B cell (primary cell): Measurements from ENCODE around the gene CYP27B1. TPM values are rescaled to one million over a fixed set of nuclear protein-coding genes. Genes with fewer than 3 reads are reported as not detected.

Experiments
- ATAC-seq: fragments of 200-7000 bp; cut with Tn5 transposase; one replicate; pipeline ENCODE4 v1.10.0; 2021; ENCODE audit warnings: low read depth, mild to moderate bottlenecking, moderate number of reproducible peaks, moderate library complexity
- CTCF ChIA-PET: fragments of 350-600 bp; sonication (Branson Sonifier 250); formaldehyde crosslinking; loops from one replicate; lab custom pipeline; 2021; ENCODE audit warnings: antibody characterized with exemption, inconsistent platforms; lab: Charles Lee
- POLR2A ChIA-PET: fragments of 350-600 bp; sonication (Branson Sonifier 250); formaldehyde crosslinking; loops from one replicate; lab custom pipeline; 2021; ENCODE audit warnings: antibody characterized with exemption; lab: Charles Lee
- DNase-seq: peaks from one replicate; pipeline ENCODE4 v3.0.0; 2013
- H2AFZ ChIP-seq: 2 replicates; pipeline ENCODE4 v1.6.1; 2012; ENCODE audit warnings: mild to moderate bottlenecking, low read depth, low read length; ENCODE audit not compliant: insufficient read depth, poor library complexity, severe bottlenecking
- H3K27ac ChIP-seq, 2 donors: 1 replicate in 1 of 2; 2 replicates in 1 of 2; pipeline ENCODE4 v1.5.1; 2012 to 2013; ENCODE audit warnings: low read length in 2 of 2, mild to moderate bottlenecking in 2 of 2, moderate library complexity in 1 of 2
- H3K27me3 ChIP-seq, 4 experiments: fragments of 200-600 bp in 1 of 4; sonication (generic) in 1 of 4; replicated peaks in 1 of 4; 1 replicate in 2 of 4; 2 replicates in 2 of 4; pipeline versions ENCODE4 v1.6.1 to v1.7.0; 2013 to 2016; ENCODE audit warnings: low read length in 3 of 4, mild to moderate bottlenecking in 2 of 4, mixed read lengths in 1 of 4, moderate library complexity in 1 of 4; ENCODE audit not compliant: insufficient read depth in 4 of 4, control insufficient read depth in 3 of 4; ENCODE audit errors: control extremely low read depth in 1 of 4
- H3K36me3 ChIP-seq, 2 experiments: replicated peaks in 1 of 2; 1 replicate in 1 of 2; 2 replicates in 1 of 2; pipeline versions ENCODE4 v1.6.1 to v1.7.1; 2013; ENCODE audit warnings: low read length in 1 of 2; ENCODE audit not compliant: insufficient read depth in 2 of 2, control insufficient read depth in 1 of 2; ENCODE audit errors: control extremely low read depth in 1 of 2, extremely low read depth in 1 of 2
- H3K4me1 ChIP-seq, 2 donors: fragments of 200-600 bp in 1 of 2; sonication (generic) in 1 of 2; 1 replicate in 1 of 2; 2 replicates in 1 of 2; pipeline versions ENCODE4 v1.5.1 to v1.6.1; 2013 to 2017; ENCODE audit warnings: low read length in 2 of 2; ENCODE audit not compliant: control insufficient read depth in 2 of 2, insufficient read depth in 2 of 2
- H3K4me2 ChIP-seq: replicated peaks from 2 replicates; pipeline ENCODE3; 2012; ENCODE audit warnings: mild to moderate bottlenecking, low read depth, low read length; ENCODE audit not compliant: poor library complexity, severe bottlenecking
- H3K4me3 ChIP-seq, 5 experiments: fragments of 200-600 bp in 1 of 5; sonication (generic) in 1 of 5; 1 replicate in 3 of 5; 2 replicates in 2 of 5; pipeline versions ENCODE4 v1.5.1 to v1.7.0; 2011 to 2016; ENCODE audit warnings: low read length in 4 of 5, mild to moderate bottlenecking in 4 of 5, low read depth in 2 of 5, control low read depth in 1 of 5, moderate library complexity in 1 of 5; ENCODE audit not compliant: insufficient read depth in 1 of 5; ENCODE audit errors: control extremely low read depth in 1 of 5, extremely low read depth in 1 of 5
- H3K79me2 ChIP-seq: fragments of 200-600 bp; sonication (generic); one replicate; pipeline ENCODE4 v1.6.0; 2016; ENCODE audit warnings: low read length; ENCODE audit not compliant: control insufficient read depth, insufficient read depth
- H3K9ac ChIP-seq: fragments of 200-600 bp; sonication (generic); 2 replicates; pipeline ENCODE4 v1.6.1; 2017; ENCODE audit warnings: mild to moderate bottlenecking, low read length, moderate library complexity
- H3K9me3 ChIP-seq, 3 donors: one replicate each; pipeline versions ENCODE4 v1.6.1 to v1.7.1; 2013; ENCODE audit warnings: low read length in 2 of 3; ENCODE audit not compliant: control insufficient read depth in 2 of 3, insufficient read depth in 1 of 3; ENCODE audit errors: control extremely low read depth in 1 of 3
- H4K20me1 ChIP-seq: 2 replicates; pipeline ENCODE4 v1.6.0; 2012; ENCODE audit warnings: mild to moderate bottlenecking, low read length; ENCODE audit not compliant: insufficient read depth, control insufficient read depth, poor library complexity, severe bottlenecking
- H3K27ac Mint-ChIP-seq: one replicate; pipeline ENCODE4 v1.8.0; 2021; ENCODE audit warnings: mixed read lengths
- H3K27me3 Mint-ChIP-seq: one replicate; pipeline ENCODE4 v1.8.0; 2021; ENCODE audit warnings: mixed read lengths
- H3K4me1 Mint-ChIP-seq: one replicate; pipeline ENCODE4 v1.8.0; 2021; ENCODE audit warnings: mixed read lengths
- H3K4me3 Mint-ChIP-seq: one replicate; pipeline ENCODE4 v1.8.0; 2021; ENCODE audit warnings: mixed read lengths
- H3K9me3 Mint-ChIP-seq: one replicate; pipeline ENCODE4 v1.8.0; 2022; ENCODE audit warnings: mixed read lengths; ENCODE audit not compliant: insufficient read depth
- EZH2 ChIP-seq: IDR thresholded peaks from 2 replicates; pipeline ENCODE4 v1.6.1; 2012; ENCODE audit warnings: borderline replicate concordance, low read depth, mild to moderate bottlenecking, moderate library complexity, low read length; ENCODE audit not compliant: insufficient read depth, poor library complexity, severe bottlenecking
- WGBS: methylation state at CpG from one replicate; pipeline ENCODE4 v1.1.5; 2013; ENCODE audit warnings: missing lambda C conversion rate; ENCODE audit not compliant: insufficient coverage; 5-methylcytosine and 5-hydroxymethylcytosine counted together
- intact Hi-C: fragments of 100-400 bp; cut with micrococcal nuclease; formaldehyde crosslinking; loops from one replicate; pipeline ENCODE4 v1.10.0; 2022
- polyA plus RNA-seq: library from polyadenylated mRNA; depleted of rRNA; stranded (reverse); fragments of >200 nt; gene quantifications from 2 replicates; pipeline ENCODE4 v1.2.3, GENCODE V29; 2012
- total RNA-seq, 2 donors: library from RNA; stranded (reverse); fragments of 120-200 nt in 1 of 2; gene quantifications; 1 replicate in 1 of 2; 2 replicates in 1 of 2; pipeline versions ENCODE4 v1.2.3 to v1.2.4, GENCODE V29; 2013 to 2022
- TF ChIP-seq, protein P1 (sequence below): fragments of 200-600 bp; IDR thresholded peaks from one replicate; pipeline ENCODE4 v1.8.0; 2022; ENCODE audit warnings: antibody characterized with exemption, mild to moderate bottlenecking

The CYP27B1 gene
- total and polyA plus RNA-seq, 2 donors (not counting 1 experiment from before 2014, with no cell fraction given) = 0.66 to 0.79 TPM

DNA sequence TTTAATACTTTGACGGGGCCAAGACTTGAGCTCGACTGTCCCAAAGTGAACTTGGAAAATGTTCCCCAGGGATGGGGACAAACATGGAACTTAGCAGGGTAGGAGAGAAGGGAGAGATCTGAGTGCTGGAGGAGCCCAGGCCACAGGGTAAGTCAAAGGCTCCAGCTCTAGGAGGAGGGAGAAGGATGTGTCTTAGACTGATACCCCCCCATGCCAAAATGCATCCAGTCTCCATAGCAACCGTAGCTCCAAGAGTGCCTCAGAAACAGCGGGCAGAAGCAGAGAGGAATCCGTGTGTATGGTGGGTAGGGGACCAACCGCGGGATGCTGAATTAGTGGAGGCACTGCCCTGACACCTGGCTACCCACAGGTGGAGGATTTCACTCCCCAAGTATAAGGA lies 27.5 kb downstream of the CYP27B1 start:
- no peaks in the 10 kb centered on the region for H3K27me3 ChIP-seq
- H3K27ac ChIP-seq = no peak overlapping the region
- H3K4me3 ChIP-seq = no peak overlapping the region
- 100% methylated on average over 5 of the region's 7 CpGs for WGBS
- intact Hi-C loops = no loop called here
- H3K9ac ChIP-seq = no peak overlapping the region
- H3K4me2 ChIP-seq = peak overlapping the region; percentile 9
- peaks cover 57% of the 10 kb centered on the region for H4K20me1 ChIP-seq
- H3K4me1 Mint-ChIP-seq = peaks cover 40% of the 10 kb centered on the region
- no peaks in the 10 kb centered on the region for H3K9me3 ChIP-seq
- POLR2A ChIA-PET = no interaction called here
- TF ChIP-seq, protein P1, sequence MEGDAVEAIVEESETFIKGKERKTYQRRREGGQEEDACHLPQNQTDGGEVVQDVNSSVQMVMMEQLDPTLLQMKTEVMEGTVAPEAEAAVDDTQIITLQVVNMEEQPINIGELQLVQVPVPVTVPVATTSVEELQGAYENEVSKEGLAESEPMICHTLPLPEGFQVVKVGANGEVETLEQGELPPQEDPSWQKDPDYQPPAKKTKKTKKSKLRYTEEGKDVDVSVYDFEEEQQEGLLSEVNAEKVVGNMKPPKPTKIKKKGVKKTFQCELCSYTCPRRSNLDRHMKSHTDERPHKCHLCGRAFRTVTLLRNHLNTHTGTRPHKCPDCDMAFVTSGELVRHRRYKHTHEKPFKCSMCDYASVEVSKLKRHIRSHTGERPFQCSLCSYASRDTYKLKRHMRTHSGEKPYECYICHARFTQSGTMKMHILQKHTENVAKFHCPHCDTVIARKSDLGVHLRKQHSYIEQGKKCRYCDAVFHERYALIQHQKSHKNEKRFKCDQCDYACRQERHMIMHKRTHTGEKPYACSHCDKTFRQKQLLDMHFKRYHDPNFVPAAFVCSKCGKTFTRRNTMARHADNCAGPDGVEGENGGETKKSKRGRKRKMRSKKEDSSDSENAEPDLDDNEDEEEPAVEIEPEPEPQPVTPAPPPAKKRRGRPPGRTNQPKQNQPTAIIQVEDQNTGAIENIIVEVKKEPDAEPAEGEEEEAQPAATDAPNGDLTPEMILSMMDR = no peak
- TF ChIP-seq EZH2 = no peak
- DNase-seq (no peak), ATAC-seq (no peak)
- H3K4me1 ChIP-seq = peaks cover 38 to 44% of the 10 kb centered on the region in 2 donors
- H2AFZ ChIP-seq = no peak overlapping the region
- no peaks in the 10 kb centered on the region for H3K9me3 Mint-ChIP-seq
- peaks cover 71% of the 10 kb centered on the region for H3K79me2 ChIP-seq
- H3K27me3 Mint-ChIP-seq = no peaks in the 10 kb centered on the region
- peak overlapping the region; percentile 17 for H3K4me3 Mint-ChIP-seq
- CTCF ChIA-PET = interaction anchor here (0.6 to 4.0 kb wide), 2 partner anchors 17 to 1615 kb away, joined by 4 to 21 read pairs; no protein-coding TSS in a partner anchor
- H3K27ac Mint-ChIP-seq = peak overlapping the region; percentile 1
- peaks cover 0 to 32% of the 10 kb centered on the region in 2 experiments for H3K36me3 ChIP-seq

DNA sequence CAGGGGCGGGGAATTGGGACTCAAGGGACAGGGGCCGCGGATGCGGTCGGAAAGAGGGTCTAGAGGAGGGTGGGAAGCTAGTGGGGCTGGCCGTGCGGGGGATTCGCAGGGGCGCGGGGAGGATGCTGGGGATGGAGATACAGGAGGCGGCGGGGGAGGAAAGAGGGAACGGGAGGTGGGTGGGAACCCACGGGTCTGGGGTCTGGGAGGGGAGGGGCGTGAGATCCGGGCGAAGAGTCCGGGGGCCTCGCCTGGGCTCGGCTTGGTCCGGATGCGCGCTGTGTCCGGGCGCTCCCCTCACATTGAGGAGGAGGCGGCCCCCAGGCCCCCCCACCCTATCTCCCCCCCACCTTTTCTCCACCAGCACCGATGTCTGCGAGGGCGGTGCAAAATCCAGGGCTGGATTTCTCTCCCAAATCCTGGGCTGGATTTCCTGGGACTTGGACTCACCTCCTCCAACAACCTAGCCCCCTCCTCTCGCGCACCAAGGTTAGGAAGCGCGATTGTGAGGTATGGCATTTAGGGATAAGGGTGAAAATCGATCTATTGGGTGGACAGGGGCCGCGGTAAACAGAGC lies 28.1 kb downstream of the CYP27B1 start, which contains the start of gene AGAP2:
AGAP2 (minus strand) TSS at position 82 of the 577 bp plus-strand sequence. CDS start 496 bp downstream, outside the sequence.
- no peak for ATAC-seq
- Histone ChIP-seq H3K27me3 (no peaks in the 10 kb centered on the region), H3K9me3 (no peaks in the 10 kb centered on the region), H2AFZ (no peak within 1 kb of the TSS), H3K27ac (no peak within 1 kb of the TSS), H3K4me3 (no peak within 1 kb of the TSS), H3K79me2 (peaks cover 65% of the 10 kb centered on the region), H3K9ac (no peak within 1 kb of the TSS), H3K4me1 (peaks cover 31 to 38% of the 10 kb centered on the region in 2 donors), H3K36me3 (peaks cover 0 to 38% of the 10 kb centered on the region in 2 experiments), H4K20me1 (peaks cover 57% of the 10 kb centered on the region), H3K4me2 (peak within 1 kb of the TSS; percentile 9)
- no peak for TF ChIP-seq EZH2
- TF ChIP-seq, protein P1 = no peak
- WGBS = 76% methylated on average over 11 of the region's 36 CpGs
- no peaks in the 10 kb centered on the region for H3K27me3 Mint-ChIP-seq
- H3K27ac Mint-ChIP-seq = peak within 1 kb of the TSS; percentile 1
- H3K9me3 Mint-ChIP-seq = no peaks in the 10 kb centered on the region
- intact Hi-C loops = no loop called here
- peak within 1 kb of the TSS; percentile 17 for H3K4me3 Mint-ChIP-seq
- CTCF ChIA-PET = interaction anchor here (4.0 kb wide), 1 partner anchor 18 kb away, joined by 21 read pairs; no protein-coding TSS in a partner anchor
- DNase-seq = no peak
- POLR2A ChIA-PET = no interaction called here
- H3K4me1 Mint-ChIP-seq = peaks cover 33% of the 10 kb centered on the region
